HG03342 (cell line): Measurements from ENCODE around the gene MORN1.
"Not testable (repeated sequence)": the region's sequence is repeated elsewhere in the genome, so short reads cannot be mapped to it uniquely, and the experiment has no call there.

Experiments used
- ATAC-seq: cut with Tn5 transposase; IDR thresholded peaks from one replicate; pipeline ENCODE4 v1.9.1; 2021; ENCODE audit warnings: mild to moderate bottlenecking, moderate library complexity; ENCODE audit not compliant: unreplicated experiment

The MORN1 gene

DNA sequence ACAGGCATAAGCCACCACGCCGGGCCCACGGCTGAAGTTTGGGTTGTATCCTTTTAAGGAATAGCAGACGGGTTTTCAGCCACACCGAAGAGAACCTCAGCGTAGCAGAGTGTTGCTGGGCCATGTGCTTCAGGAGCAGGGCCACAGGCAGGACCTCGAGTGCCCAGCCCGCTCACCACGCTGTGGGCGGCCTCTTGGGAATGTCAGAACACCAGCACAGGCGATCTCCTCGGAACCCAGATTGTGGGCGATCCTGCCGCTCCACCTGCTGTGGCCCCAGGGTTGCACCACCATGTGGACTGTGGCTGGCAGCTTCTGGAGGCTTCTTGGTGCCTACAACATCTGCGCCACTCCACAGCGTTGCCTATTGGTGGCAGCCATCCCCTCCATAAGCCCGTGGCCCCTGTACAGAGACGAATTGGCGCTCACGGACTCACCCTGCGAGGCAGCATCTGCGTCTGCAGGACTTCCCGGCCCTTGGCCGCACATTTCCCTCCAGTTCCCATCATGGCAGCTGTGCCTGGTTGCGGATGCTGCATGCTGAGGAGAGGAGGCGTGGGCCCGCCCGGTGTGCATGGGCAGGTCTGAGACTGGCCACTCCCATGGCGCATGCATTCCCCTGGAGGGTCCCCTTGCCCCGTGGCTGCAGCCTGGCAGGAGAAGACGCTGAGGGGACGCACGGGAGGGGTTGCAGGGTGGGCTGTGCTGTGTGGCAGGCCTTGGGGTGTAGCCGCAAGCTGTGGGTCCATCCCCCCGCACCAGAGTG is 93.9 kb downstream of the MORN1 start:
- ATAC-seq, result no peak

DNA sequence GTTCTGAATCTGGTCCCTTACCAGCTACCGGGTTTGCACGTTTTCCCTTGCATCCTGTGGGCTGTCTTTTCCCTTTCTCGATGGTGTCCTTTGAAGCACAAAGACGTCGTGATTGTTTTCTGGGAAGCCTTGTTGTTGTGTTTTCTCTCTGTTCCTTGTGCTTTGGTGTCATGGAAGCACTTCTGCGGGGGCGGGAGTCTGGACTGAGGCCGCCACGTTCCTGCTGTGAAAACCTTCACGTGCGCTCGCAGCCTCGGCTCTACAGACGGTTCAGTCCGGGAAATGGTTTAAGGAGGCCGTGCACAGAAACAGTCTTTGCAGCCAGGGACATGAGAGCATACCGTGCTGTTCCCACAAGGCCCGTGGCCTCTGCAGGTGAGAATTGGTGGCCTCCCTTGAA is 94.7 kb downstream of the MORN1 start:
- no peak for ATAC-seq

DNA sequence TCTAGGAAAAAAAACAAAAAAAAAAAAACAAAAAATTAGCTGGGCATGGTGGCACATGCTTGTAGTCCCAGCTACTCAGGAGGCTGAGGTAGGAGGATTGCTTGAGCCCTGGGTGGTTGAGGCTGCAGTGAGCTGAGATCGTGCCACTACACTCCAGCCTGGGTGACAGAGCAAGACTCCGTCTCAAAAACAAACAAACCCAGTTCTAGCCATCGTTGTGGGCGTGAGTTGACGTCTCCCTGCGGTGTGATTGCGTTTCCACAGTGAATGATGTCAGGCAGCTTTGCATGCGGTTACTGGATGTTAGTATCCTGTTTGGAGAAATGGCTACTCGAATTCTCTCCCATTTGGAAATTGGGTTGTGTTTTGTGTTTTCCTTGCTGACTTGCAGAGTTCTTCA is 95.1 kb downstream of the MORN1 start:
- ATAC-seq, result not testable (repeated sequence)

DNA sequence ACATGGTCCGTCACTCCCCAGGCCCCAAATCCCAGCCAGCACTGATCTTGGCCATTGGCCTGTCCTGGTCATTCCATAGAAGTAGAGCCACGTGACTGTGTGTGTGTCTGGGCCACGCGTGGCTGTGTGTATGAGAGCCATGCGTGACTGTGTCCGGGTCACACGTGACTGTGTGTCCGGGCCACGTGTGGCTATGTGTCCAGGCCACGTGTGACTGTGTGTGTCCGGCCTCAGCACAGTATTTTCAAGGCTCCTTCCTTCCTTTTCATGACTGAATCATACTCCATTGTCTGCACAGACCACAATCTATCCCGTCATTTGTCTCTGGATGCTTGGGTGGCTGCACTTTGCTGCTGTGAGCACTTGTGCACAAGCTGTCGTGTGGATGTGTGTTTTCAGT is 95.8 kb downstream of the MORN1 start:
- no peak for ATAC-seq

DNA sequence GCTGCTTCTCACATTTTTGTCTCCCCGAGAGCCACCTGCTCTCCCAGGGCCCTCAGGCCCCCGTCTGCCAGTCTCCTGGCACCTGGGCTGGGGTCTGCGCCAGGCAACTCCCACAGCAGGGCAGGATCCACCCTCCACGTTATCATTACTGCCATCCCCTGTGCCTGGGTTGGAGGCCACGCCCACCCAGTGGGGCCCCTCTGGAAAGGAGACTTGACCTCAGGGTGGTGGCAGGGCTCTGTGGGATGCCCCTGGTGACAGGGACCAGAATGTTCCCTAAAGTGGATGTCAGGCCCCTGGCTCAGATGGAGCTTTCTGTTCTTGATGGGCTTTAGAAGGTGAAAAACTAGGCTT is 96.7 kb downstream of the MORN1 start:
- ATAC-seq, result no peak

DNA sequence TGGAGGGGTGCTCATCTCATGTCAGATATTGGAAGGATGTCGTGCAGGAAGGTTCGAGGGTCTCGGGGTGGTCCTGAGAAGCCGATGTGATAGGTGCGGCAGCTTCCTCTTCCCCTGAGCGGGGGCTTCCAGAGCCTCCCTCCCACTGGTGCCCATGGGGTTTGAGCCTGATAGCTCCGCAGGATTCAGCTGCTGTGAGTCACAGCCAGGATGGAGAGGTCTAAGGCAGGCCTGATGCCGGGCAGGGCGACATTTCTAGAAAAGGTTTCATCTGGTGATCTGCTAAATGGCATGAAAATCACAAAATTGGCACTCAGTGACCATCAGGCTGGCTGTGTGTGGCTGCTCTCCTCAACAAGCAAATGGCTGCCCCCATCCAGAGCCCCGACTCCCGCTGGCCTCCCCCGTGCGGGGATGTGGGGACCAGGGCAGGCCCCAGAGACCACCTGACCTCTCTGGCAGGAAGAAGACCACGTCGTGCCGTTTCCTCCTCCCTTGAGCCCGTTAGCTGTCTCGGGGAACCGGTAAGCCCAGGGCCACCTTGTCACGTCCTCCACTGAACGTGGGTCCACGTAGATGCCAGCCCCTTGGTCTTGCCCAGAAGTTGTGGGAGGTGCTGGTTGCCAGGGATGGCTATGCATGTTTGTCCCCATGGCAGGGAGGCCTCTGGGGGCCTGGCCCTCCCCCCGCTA is 97.2 kb downstream of the MORN1 start:
- no peak for ATAC-seq

DNA sequence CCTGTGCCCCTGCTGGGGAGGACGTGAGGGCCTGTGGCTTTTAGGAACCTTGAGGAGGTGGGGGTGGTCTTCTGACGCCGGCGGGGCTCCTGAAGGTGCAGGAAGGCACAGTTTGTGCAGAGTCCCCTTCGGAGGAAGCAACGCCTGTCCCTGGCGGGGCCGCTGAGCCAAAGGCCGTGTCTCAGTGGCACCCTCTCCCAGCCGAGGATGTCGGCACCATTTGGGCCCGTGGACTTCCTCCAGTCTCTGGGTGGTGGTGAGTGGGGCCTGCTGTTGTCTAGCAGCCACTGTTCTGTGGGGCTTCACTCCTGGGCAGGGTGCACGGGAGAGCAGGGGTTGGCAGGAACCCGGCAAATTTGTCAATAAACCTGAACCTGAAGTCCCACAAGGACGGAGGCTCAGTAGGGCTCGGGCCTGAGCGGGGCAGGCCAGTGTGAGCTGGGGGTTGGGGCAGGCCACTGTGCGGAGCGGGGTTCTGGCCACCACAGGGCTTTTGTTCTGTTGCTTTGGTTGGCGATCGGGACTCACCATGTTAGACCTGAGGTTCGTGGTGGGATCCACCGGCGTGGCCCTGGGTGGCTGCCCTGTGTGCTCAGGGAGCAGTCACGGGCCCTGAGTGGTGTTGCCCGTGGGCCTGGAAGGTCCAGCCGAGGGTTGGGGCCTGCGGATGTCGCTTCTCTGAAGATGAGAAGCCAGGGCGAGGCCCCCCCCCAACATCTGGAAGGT is 98.5 kb downstream of the MORN1 start:
- no peak for ATAC-seq

DNA sequence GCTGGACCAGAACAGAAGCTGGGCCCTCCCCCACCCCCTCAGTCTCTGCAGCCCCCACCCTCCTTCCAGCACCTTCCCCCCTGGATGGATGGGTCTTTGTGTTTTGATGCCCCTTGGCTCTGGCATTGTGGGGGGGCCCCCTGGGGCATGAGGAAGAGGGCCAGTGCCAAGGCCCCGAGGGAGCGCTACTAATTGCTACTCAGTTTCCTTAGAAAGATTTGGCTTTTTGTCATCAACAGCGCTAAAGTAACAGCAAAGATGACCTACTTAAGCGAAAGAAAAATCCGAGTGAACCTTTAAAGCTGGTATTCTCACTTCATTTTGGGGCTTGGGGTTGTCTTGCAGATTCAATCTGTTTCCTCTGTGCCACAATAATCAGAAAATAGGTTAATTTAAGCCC is 99.8 kb downstream of the MORN1 start:
- no peak for ATAC-seq

DNA sequence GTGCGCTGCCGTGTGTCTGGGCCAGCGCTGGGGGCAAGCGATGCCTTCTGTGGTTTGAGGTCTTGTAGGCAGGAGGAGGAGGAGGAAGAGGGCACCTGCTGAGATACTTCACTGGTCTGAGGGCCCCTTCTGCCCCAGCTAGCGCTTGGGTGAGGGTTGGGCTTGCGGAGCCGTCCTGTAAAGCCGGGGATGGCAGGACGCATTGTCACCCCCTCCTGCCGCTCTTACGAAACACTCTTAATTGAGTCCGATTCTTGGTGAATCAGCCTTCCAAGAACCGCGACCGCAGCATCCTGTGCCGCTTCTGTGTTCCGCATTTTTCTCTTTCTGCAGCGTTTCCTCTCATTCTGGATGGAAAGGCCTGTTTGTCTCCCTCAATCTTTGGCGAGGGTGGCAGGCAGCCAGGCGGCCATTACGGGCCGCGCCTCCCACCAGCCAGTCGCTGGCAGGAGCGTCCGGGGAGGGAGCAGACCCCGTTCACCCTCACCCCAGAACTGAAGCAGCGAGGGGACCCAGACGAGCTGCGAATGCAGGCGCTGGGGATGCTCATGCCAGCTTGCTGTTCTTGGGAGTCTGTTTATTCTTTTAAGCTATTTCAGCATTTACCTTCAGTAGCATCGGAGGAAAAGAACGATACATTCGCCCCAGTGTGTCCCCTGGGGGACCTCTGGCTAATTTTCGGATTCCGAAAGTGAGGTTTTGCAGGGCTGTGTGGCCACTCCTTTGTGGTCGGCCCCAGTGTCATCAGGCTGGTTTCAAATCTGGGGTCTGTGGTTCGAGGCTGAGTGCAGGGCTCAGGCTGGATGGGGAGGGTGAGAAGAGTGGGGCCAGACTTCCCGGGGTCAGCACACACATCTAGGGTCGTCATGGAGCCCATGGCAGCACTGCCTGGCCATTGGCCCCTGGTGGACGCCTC is 100.5 kb downstream of the MORN1 start:
- peak; percentile 48 for ATAC-seq

DNA sequence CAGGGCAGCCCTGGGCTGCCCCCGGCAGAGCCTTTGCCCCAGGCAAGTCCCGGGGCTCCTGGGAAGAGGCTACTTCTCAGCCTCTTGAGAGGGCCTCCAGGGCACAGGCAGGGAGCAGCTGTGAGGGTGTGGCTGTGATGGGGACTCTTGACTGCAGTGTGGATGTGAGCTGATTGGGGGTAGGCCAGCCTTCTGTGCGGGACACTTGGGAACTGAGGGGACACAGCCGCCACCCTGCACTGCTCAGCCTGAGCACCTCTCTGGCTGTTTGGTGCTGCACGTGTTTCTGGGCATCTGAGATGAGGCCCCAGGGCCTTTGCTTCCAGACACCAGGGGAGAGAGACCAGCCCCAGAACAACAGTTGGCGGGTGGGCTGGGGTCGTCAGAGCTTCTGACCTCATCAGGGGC is 101.2 kb downstream of the MORN1 start:
- ATAC-seq, result peak; percentile 9

DNA sequence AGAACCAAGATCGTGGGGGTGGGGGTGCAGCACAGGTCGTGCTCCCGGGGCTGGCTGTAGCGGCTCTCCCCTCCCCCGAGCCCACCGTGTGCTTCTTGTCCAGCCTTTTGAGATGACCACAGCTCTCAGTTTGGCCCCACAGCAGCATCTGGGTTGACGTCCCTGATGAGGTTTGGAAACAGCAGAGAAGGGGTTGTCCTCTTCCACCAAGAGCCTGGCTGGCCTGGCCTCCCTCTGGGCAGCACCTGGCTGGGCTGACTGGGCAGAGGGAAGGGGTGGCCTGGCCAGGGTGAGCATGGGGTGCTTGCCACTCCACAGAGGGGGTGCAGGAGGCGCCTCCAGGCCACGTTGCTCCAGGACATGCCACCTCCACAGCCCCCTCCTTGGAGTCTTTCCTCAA is 101.7 kb downstream of the MORN1 start:
- ATAC-seq, result no peak

DNA sequence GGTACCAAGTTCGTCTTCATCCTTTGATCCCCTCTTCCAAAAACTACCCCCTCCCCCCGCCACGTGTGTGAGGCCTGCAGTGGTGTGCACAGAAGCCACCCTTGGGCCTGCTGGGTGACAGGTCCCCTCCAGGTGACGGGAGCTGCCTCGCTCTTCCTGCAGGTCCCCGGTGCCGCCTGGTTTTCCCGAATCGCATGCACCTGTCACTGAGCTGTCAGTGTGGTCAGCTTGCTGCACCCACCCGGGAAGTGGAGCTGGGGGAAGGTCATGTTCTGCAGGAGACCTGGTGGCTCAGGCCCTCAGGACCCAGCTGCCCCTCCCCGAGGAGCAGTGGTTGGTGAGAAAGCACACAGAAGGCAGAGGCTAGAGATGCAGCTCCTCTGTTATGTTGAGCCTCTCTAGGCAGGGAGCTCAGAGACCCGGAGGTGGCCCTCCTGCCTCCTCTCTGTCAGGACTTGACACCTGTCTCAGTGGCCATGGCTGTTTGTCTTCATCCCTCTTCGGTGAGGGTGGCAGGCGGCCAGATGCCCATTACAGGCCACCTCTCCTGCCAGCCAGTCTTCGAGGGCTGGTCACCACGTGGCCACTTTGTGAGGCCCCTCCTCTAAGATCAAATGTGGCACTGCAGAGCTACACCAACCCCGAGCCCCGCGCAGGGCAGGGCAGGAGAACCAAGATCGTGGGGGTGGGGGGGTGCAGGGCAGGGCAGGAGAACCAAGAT is 102.4 kb downstream of the MORN1 start:
- ATAC-seq, result no peak

DNA sequence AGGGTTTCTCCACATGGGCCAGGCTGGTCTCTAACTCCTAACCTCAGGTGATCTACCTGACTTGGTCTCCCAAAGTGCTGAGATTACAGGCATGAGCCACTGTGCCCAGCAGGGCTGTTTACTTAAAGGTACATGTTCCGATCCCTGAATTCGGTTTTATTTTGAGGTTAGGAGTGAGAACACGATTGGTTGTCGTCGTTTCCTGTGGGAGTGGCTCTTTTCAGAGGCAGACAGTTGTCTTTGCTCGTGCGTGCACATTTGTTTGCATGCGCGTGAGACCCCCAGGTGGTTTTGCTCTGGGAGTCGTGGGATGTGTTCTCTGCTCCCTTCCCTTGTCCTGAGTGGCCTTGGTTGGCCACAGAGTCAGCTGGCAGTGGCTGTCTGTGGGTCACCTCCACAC is 103.0 kb downstream of the MORN1 start:
- no peak for ATAC-seq

DNA sequence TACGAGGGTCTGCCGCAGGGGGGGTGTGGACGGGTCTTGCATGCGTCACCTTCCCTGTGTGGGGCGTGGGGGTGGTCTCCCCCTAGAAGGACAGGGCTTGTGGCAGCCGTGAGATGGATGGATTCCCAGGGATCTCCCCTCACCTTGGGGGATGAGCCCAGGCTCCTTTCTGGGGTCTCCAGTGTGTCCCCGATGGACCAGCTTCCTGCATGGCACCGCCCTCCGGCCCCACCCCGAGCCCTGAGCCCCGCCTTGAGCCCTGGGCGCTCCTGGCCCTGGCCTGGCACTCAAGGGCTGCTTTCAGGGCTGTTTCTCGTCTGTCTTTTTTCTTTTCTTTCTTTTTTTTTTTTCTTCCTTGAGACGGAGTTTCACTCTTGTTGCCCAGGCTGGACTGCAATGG is 103.7 kb downstream of the MORN1 start:
- ATAC-seq, result no peak

DNA sequence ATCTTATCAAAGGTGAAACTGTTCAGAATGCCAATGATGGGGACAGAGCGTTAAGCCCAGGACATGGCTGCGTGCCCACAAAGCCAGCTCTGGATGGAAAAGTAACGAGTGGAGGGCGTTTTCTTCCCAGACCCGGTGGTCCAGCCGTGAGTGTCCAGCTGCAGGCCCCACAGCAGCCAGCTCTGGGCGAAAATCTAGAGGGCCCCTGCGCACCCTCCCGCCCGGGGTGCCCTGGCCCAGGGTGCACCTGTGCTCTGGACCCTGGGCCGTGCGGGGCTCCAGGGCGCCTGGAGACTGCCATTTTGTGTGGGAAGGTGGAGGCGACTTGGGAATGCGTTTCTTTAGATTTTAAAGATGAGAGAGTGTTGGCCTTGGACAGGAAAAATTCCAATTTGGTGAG is 104.4 kb downstream of the MORN1 start:
- ATAC-seq, result no peak

DNA sequence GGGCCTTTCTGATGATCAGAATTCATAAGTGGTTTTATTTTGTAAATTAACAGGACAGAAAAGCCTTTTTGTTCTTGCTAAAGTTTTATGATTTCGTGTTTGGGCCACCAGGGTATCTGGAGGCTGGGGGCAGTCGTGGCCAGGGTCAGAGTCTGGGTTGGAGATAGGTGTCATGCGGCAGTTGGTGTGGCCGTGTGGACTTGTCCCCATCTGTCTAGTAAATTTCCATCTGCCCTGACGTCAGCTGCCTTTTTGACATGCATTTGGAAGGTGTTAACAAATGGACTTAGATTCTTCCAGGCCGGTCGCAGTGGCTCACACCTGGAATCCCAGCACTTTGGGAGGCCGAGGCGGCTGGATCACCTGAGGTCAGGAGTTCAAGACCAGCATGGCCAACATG is 106.4 kb downstream of the MORN1 start:
- no peak for ATAC-seq

DNA sequence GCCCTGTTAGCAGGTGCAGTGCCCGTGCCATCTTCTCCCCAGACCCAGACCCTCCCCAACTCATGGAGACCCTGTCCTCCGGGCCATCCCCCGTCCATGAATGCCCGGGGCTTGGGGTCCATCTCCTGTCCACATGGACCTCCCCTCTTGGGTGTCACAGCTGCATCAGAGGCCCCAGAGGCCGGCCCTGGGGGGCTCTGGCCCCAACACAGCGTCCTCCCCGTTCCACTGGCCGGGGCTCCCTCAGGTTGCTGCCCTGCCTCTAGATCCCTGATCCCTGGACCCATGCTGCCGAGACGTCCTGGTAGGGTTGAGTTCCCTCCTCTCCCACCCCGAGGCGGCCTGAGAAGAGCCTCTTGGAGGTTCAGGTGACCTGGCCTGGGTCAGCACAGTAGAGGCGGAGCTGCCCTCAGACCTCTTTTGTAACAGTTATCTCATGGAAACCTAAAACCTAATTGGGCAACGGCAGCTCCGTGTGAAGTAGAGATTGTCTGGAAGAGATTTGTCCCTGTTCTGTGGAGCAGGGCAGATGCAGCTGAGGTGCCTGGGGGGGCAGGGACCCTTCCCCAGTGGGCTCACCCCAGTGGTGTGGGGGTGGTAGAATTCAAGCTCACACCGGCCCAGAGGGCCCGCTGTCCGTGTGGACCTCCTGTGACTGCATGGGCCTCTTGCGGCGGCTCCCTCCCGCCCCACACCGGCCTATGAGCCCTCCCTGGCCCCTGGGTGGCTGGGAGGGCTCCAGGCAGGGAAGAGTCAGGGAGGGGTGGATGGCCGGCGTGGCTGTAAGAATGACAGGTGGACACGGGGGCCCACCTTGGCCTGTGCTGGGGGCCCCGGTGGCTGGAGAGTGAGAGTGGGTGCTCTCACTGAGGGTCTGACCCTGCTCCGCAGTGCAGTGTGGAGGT is 107.1 kb downstream of the MORN1 start:
- ATAC-seq, result no peak

DNA sequence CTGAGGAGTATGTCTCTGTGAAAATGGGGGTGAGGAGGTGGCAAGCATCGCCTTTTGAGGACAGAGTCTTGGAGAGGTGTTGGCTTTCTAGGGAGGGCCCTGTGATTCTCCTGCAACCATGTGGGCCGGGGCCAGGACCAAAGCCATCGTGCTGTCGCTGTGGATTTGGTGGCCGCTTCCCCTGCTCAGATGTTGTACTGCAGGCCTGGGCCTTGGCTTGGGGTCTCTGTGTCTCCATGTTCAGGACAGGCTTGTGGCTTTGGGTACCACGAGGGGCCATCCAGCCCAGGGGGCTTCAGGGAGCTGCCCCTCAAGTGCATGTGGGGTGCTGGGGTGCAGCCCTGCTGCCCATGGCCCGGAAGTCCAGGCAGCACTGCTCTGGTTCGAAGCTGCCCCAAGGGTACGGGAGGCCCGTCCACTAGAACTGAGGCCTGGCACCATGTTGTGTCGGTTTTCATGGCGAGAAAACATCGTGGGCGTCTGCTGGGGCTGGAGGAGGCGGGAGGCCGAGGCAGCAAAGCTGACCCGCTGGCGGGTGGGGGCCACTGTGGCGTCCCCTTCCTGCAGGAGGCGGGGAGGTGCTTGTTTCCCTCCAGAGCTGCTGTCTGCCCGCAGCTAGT is 107.9 kb downstream of the MORN1 start:
- ATAC-seq, result no peak
